ENCODE results near the gene LEMD2. TPM values are rescaled to one million over a fixed set of nuclear protein-coding genes. Genes with fewer than 3 reads are reported as not detected.

The LEMD2 gene
- total RNA-seq, 2 donors from 2014 or later, result 62.0 to 75.8 TPM

GRCh38 chr6:33787954-33788693, 806 bp downstream of the LEMD2 start:
- peaks cover 57% of the 10 kb centered on the region for H3K4me1 Mint-ChIP-seq
- peak overlapping the region; percentile 77 for H3K4me3 Mint-ChIP-seq
- H3K9ac ChIP-seq (ENCODE audit: extremely low read depth, low read length, poor library complexity, severe bottlenecking), result peak overlapping the region; percentile 72
- peaks cover 3% of the 10 kb centered on the region for H3K27me3 Mint-ChIP-seq (ENCODE audit: insufficient read depth)
- H3K4me1 ChIP-seq (ENCODE audit: control insufficient read depth, insufficient read depth, low read length), result peaks cover 19% of the 10 kb centered on the region
- peaks cover 28% of the 10 kb centered on the region for H3K36me3 ChIP-seq (ENCODE audit: control insufficient read depth, insufficient read depth, low read length)
- H3K27ac ChIP-seq (ENCODE audit: low read depth, low read length), result peak overlapping the region; percentile 50
- no peaks in the 10 kb centered on the region for H3K9me3 Mint-ChIP-seq
- H3K36me3 Mint-ChIP-seq (ENCODE audit: low read depth), result peaks cover 25% of the 10 kb centered on the region
- no peaks in the 10 kb centered on the region for H3K27me3 ChIP-seq (ENCODE audit: control insufficient read depth, insufficient read depth, low read length, poor library complexity, severe bottlenecking)
- peak; percentile 80 for DNase-seq
- peak overlapping the region; percentile 95 for H3K27ac Mint-ChIP-seq
- H3K9me3 ChIP-seq (ENCODE audit: control insufficient read depth, low read length), result no peaks in the 10 kb centered on the region
- whole genome bisulfite sequencing, 2 experiments (ENCODE audit: insufficient coverage in 1 of 2, insufficient read length in 1 of 2), result 0% methylated on average over 3 to 53 of the region's 53 CpGs
- H3K4me3 ChIP-seq (ENCODE audit: low read length), result peak overlapping the region; percentile 86
- TF ChIP-seq CTCF (conservative IDR thresholded peaks at IDR 0.05), result peak; percentile 31

GRCh38 chr6:33787346-33787953, 1.5 kb downstream of the LEMD2 start:
- Mint-ChIP-seq H3K9me3 (no peaks in the 10 kb centered on the region), H3K4me3 (peak overlapping the region; percentile 77), H3K36me3 (ENCODE audit: low read depth) (peaks cover 32% of the 10 kb centered on the region), H3K27ac (peak overlapping the region; percentile 95), H3K27me3 (ENCODE audit: insufficient read depth) (no peaks in the 10 kb centered on the region), H3K4me1 (peaks cover 58% of the 10 kb centered on the region)
- peak; percentile 66 for DNase-seq
- WGBS, 2 experiments (ENCODE audit: insufficient coverage in 1 of 2, insufficient read length in 1 of 2), result 87 to 90% methylated on average over 5 to 7 of the region's 7 CpGs
- Histone ChIP-seq H3K27ac (ENCODE audit: low read depth, low read length) (no peak overlapping the region), H3K4me1 (ENCODE audit: control insufficient read depth, insufficient read depth, low read length) (peaks cover 19% of the 10 kb centered on the region), H3K27me3 (ENCODE audit: control insufficient read depth, insufficient read depth, low read length, poor library complexity, severe bottlenecking) (no peaks in the 10 kb centered on the region), H3K36me3 (ENCODE audit: control insufficient read depth, insufficient read depth, low read length) (peaks cover 35% of the 10 kb centered on the region), H3K9ac (ENCODE audit: extremely low read depth, low read length, poor library complexity, severe bottlenecking) (peak overlapping the region; percentile 72), H3K4me3 (ENCODE audit: low read length) (peak overlapping the region; percentile 86), H3K9me3 (ENCODE audit: control insufficient read depth, low read length) (no peaks in the 10 kb centered on the region)
- no peak for TF ChIP-seq CTCF (conservative IDR thresholded peaks at IDR 0.05)

GRCh38 chr6:33786736-33787135, 2.2 kb downstream of the LEMD2 start:
- no peak for TF ChIP-seq CTCF (conservative IDR thresholded peaks at IDR 0.05)
- Mint-ChIP-seq H3K4me1 (peaks cover 64% of the 10 kb centered on the region), H3K9me3 (no peaks in the 10 kb centered on the region), H3K36me3 (ENCODE audit: low read depth) (peaks cover 37% of the 10 kb centered on the region), H3K4me3 (no peak overlapping the region), H3K27me3 (ENCODE audit: insufficient read depth) (no peaks in the 10 kb centered on the region), H3K27ac (no peak overlapping the region)
- Histone ChIP-seq H3K36me3 (ENCODE audit: control insufficient read depth, insufficient read depth, low read length) (peaks cover 42% of the 10 kb centered on the region), H3K27ac (ENCODE audit: low read depth, low read length) (no peak overlapping the region), H3K9me3 (ENCODE audit: control insufficient read depth, low read length) (no peaks in the 10 kb centered on the region), H3K4me3 (ENCODE audit: low read length) (no peak overlapping the region), H3K9ac (ENCODE audit: extremely low read depth, low read length, poor library complexity, severe bottlenecking) (no peak overlapping the region), H3K27me3 (ENCODE audit: control insufficient read depth, insufficient read depth, low read length, poor library complexity, severe bottlenecking) (no peaks in the 10 kb centered on the region), H3K4me1 (ENCODE audit: control insufficient read depth, insufficient read depth, low read length) (peaks cover 19% of the 10 kb centered on the region)
- WGBS, 2 experiments (ENCODE audit: insufficient coverage in 1 of 2, insufficient read length in 1 of 2), result 91 to 94% methylated on average over 3 of the region's 3 CpGs
- DNase-seq, result no peak
